ENCODE measurements around the gene SPEG. TPM values are rescaled to one million over a fixed set of nuclear protein-coding genes. Genes with fewer than 3 reads are reported as not detected.
A peak's percentile ranks its signal among the peaks of the same experiment; 100 is the strongest.

Gene SPEG
- total RNA-seq, 1 donor from 2014 or later, result 0.09 TPM

DNA sequence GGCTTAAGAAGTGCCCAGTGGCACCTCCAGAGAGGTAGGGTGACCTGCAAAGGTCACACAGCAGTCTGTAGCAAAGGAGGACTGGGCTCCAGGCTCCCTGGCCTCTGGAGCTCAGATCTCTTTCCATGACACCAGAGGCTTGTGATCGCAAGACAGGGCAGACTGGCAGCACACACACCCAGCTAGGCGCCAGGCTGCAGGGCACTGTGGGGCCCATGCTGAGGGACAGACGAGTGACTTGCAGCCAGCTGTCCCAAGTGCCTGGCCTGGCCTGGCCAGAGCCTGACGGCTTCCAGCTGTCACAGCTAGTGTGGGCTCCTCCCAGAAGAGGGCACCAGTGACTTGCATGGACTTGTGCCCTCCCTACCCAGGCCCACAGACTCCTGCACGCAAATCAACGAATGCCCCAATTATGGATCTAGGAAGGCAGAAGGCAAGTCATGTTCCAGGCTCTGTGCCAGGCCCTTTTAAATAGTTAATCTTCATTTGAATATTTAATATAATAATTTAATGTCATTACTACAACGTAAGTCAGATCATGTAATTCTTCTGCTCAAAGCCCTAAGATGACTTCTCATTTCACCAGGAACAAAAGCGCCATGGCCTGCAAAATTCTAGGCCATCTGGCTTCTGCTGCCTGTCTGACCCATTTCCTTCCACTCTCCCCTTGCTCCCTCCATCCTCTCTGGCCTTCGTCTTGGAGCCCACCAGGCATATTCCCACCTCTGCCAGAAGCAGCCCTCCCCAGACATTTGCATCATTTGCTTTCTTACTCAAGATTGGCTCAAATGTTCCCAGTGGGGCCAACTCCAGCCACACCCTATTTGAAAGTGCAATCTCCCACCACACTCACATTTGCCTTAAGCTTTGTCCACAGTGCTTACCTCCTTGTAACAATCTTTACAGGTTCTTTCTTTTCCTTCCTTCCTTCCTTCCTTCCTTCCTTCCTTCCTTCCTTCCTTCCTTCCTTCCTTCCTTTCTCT, 3.7 kb upstream of the SPEG start:
- H3K27me3 Mint-ChIP-seq, result peaks cover 27% of the 10 kb centered on the region
- H3K27ac Mint-ChIP-seq, result no peak overlapping the region
- TF ChIP-seq, protein P1, sequence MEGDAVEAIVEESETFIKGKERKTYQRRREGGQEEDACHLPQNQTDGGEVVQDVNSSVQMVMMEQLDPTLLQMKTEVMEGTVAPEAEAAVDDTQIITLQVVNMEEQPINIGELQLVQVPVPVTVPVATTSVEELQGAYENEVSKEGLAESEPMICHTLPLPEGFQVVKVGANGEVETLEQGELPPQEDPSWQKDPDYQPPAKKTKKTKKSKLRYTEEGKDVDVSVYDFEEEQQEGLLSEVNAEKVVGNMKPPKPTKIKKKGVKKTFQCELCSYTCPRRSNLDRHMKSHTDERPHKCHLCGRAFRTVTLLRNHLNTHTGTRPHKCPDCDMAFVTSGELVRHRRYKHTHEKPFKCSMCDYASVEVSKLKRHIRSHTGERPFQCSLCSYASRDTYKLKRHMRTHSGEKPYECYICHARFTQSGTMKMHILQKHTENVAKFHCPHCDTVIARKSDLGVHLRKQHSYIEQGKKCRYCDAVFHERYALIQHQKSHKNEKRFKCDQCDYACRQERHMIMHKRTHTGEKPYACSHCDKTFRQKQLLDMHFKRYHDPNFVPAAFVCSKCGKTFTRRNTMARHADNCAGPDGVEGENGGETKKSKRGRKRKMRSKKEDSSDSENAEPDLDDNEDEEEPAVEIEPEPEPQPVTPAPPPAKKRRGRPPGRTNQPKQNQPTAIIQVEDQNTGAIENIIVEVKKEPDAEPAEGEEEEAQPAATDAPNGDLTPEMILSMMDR (IDR thresholded peaks at IDR 0.05), result no peak
- H3K36me3 Mint-ChIP-seq (ENCODE audit: low read depth), result no peaks in the 10 kb centered on the region
- no peak overlapping the region for H3K4me3 Mint-ChIP-seq
- H3K9me3 Mint-ChIP-seq, result no peaks in the 10 kb centered on the region
- no peaks in the 10 kb centered on the region for H3K4me1 Mint-ChIP-seq
- intact Hi-C loops (cut with micrococcal nuclease), result no loop called here
- DNase-seq, result no peak
- ChIA-PET POLR2A (no interaction called here), CTCF (interaction anchor here (1.9 kb wide), 1 partner anchor 99 kb away, joined by 5 read pairs; no protein-coding TSS in a partner anchor)
- peak; percentile 37 for ATAC-seq (ENCODE audit: low read depth)

GRCh38 chr2:219433666-219434467, 776 bp upstream of the SPEG start:
- H3K36me3 Mint-ChIP-seq (ENCODE audit: low read depth), result no peaks in the 10 kb centered on the region
- POLR2A ChIA-PET, result no interaction called here
- DNase-seq (no peak), ATAC-seq (ENCODE audit: low read depth) (no peak)
- CTCF ChIA-PET, result no interaction called here
- no peaks in the 10 kb centered on the region for H3K9me3 Mint-ChIP-seq
- no peak overlapping the region for H3K27ac Mint-ChIP-seq
- peaks cover 29% of the 10 kb centered on the region for H3K27me3 Mint-ChIP-seq
- TF ChIP-seq, protein P1 (IDR thresholded peaks at IDR 0.05), result no peak
- H3K4me3 Mint-ChIP-seq, result no peak overlapping the region
- no peaks in the 10 kb centered on the region for H3K4me1 Mint-ChIP-seq
- intact Hi-C loops (cut with micrococcal nuclease), result no loop called here

GRCh38 chr2:219434468-219434717, 250 bp upstream of the SPEG start:
- H3K36me3 Mint-ChIP-seq (ENCODE audit: low read depth), result no peaks in the 10 kb centered on the region
- no peaks in the 10 kb centered on the region for H3K9me3 Mint-ChIP-seq
- H3K4me1 Mint-ChIP-seq, result no peaks in the 10 kb centered on the region
- intact Hi-C loops (cut with micrococcal nuclease), result no loop called here
- TF ChIP-seq, protein P1 (IDR thresholded peaks at IDR 0.05), result no peak
- H3K27ac Mint-ChIP-seq, result no peak overlapping the region
- ChIA-PET POLR2A (no interaction called here), CTCF (no interaction called here)
- H3K4me3 Mint-ChIP-seq, result no peak overlapping the region
- no peak for DNase-seq
- ATAC-seq (ENCODE audit: low read depth), result no peak
- peaks cover 29% of the 10 kb centered on the region for H3K27me3 Mint-ChIP-seq

- Mint-ChIP-seq H3K36me3 (ENCODE audit: low read depth) (no peaks in the 10 kb centered on the region), H3K4me1 (no peaks in the 10 kb centered on the region), H3K4me3 (no peak overlapping the region), H3K9me3 (no peaks in the 10 kb centered on the region), H3K27me3 (peaks cover 39% of the 10 kb centered on the region), H3K27ac (no peak overlapping the region)
- intact Hi-C loops (cut with micrococcal nuclease), result no loop called here
- no peak for ATAC-seq (ENCODE audit: low read depth)
- DNase-seq, result no peak
- TF ChIP-seq, protein P1 (IDR thresholded peaks at IDR 0.05), result no peak
- CTCF ChIA-PET, result interaction anchor here (1.9 kb wide), 1 partner anchor 94 kb away, joined by 6 read pairs; no protein-coding TSS in a partner anchor
- POLR2A ChIA-PET, result no interaction called here
Observed at GRCh38 chr2:219435701-219436100, 1.1 kb downstream of the SPEG start.

DNA sequence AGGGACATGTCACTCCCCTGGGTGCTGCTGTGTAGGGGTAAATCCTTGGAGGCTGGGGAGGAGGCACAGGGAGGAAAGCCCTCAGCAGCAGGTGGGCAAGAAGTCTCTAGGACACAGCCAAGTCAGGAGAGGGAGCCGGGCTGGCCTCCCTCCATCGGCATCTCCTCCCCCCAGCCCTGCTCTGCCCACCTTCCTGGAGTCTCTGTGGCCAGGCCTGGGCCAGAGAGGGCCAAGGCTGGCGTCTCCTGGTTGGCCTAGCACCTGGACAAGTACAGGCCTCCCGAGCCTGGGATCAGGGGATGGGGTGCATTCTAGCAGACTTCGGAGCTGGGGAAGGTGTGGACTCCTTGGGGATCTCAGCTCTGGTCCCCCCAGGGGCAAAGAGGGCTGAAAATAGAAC, 1.8 kb downstream of the SPEG start:
- H3K9me3 Mint-ChIP-seq, result no peaks in the 10 kb centered on the region
- H3K36me3 Mint-ChIP-seq (ENCODE audit: low read depth), result no peaks in the 10 kb centered on the region
- intact Hi-C loops (cut with micrococcal nuclease), result no loop called here
- TF ChIP-seq, protein P1 (IDR thresholded peaks at IDR 0.05), result no peak
- DNase-seq (no peak), ATAC-seq (ENCODE audit: low read depth) (no peak)
- H3K27ac Mint-ChIP-seq, result no peak overlapping the region
- no peak overlapping the region for H3K4me3 Mint-ChIP-seq
- ChIA-PET CTCF (interaction anchor here (1.9 kb wide), 1 partner anchor 93 kb away, joined by 6 read pairs; no protein-coding TSS in a partner anchor), POLR2A (no interaction called here)
- peaks cover 45% of the 10 kb centered on the region for H3K27me3 Mint-ChIP-seq
- peaks cover 7% of the 10 kb centered on the region for H3K4me1 Mint-ChIP-seq
